HK-2 (cell line): ENCODE data around the gene FSTL5.

Experiments used
- DNase-seq: peaks from one replicate; pipeline ENCODE4 v3.0.0-alpha.2; 2018; ENCODE audit not compliant: unreplicated experiment

The FSTL5 gene

DNA sequence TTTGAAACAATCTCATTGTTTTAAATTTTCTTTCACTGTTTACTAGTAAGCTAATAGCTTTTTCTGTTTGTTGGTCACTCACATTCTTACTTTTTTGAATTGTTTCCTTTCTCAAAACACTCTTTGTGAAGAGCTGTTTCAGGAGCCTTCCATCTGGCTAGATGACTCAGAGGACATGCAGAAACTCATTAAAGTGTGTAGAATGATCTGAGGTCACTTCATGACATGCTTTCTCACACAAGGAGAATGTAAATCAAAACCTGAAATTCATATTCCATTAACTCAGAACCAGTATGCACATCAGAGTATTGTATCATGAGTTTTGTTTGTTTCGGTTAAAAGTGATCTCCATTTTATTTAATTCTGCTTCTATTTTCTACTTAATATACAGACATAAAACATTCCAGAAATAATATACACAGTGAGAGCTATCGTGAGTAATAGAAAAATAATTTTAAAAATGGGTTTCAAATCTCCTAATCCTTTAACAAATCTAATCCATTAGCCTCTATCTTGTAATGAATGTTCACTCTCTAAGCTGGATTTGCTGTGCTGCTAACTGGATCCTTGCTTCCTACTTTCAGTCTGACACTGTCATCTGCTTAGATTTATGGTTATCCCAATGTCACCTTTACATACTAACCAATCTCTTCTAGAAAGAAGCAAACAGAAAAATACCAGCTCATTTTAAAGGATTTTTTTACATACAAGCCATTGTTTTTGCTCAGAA is 449.6 kb downstream of the FSTL5 start:
- DNase-seq, result no peak

DNA sequence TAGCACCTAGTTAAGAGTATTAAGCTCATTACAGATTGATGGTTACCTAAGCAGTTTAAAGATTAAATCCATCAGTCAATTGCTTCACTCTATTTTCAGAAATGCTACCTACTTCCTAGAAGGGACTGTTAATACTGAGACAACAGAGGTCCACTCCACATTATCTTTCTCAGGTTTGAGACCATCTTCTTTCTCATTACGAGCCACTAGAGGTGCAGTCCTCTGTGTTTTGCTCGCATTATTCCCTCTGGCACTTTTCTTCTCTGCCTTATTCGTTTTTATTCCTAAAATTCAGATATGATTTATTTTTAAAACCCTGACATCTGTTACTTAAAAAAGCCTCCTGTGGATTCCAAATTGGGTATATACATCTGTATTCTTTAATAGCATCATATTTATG is 459.1 kb downstream of the FSTL5 start:
- no peak for DNase-seq

DNA sequence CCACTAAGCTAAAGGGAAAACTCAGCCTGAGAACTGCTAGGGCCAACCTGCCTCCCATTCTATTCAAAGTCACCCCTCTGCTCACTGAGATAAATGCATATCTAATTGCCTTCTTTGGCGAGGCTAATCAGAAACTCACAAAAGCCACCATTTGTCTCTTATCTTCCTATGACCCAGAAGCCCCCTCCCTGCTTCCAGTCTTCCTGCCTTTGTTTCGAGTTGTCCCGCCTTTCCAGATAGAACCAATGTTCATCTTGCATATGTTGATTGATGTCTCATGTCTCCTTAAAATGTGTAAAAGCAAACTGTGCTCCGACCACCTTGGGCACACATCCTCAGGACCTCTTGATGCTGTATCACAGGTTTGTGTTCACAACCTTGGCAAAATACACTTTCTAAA is 459.8 kb downstream of the FSTL5 start:
- no peak for DNase-seq

DNA sequence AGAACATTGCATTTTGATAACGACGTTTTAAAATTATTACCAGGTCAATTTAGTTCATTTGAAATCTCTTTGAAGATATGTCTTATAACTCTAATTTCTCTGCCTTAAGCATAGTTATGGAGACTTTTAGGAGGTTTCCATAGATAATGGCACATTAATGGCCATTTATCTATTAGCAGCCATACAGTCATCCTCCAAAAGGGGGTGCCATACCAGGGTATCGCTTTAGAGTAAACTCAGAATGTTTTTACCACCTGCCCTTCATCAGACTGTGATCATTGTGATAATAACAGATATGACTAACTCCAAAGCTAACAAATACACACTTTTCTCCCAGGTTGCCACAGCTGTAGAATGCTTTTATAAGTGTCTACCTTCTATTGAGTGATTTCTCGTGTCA is 461.5 kb downstream of the FSTL5 start:
- no peak for DNase-seq

DNA sequence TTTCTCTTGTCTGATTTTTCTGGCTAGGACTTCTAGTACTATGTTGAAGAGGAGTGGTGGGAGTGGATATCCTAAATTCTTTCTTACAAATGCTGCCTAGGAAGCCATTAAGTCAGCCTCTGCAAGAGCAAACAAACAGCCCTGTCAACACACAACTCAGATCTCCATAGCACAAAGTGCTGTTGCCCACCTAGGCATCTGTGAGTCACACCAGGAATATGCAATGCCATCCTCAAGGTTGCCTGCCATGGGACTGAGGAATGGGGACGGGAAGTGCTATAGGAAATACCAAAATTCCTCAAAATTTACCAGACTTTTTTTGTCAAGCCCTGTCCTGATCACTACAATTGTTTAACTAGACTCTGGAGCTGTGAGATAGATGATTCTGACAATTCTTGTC is 466.9 kb downstream of the FSTL5 start:
- no peak for DNase-seq

DNA sequence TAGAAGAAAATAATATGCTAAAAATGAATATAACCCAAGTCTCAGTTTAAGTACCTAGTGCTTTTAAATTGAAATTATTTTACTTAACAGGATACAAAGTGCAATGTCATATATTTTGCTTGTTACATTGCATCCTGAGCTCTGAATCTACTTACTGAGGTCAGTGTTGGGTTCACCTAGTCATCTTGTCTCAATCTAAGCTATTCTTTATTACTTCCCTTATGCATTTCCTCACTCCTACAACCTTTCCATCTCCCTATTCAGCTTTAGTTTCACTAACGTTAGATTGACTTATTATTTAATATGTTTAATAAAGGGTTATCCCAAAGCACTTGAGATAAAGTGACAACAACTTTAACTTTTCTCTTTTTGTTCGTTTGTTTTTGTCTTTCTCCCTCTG is 483.7 kb downstream of the FSTL5 start:
- no peak for DNase-seq

DNA sequence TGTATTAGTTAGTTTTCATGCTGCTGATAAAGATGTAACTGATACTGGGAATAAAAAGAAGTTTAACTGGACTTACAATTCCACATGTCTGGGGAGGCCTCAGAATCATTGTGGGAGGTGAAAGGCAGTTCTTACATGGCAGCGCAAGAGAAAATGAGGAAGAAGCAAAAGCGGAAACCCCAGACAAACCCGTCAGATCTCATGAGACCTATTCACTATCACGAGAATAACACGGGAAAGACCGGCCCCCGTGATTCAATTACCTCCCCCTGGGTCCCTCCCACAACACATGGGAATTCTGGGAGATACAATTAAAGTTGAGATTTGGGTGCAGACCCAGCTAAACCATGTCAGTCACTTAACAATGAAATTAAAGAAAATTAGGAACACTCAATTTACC is 499.1 kb downstream of the FSTL5 start:
- DNase-seq, result no peak

DNA sequence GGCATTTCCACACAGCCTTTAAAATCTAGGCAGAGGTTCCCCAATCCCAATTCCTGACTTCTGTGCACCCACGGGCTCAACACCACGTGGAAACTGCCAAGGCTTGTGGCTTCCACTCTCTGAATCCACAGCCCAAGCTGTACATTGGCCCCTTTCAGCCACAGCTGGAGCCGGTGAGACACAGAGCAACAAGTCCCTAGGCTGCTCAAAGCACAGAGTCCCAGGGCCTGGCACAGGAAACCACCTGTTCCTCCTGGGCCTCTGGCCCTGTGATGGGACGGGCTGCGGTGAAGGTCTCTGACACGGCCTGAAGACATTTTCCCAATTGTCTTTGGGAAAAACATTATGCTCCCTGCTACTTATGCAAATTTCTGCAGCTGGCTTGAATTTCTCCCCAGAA is 500.0 kb downstream of the FSTL5 start:
- no peak for DNase-seq

DNA sequence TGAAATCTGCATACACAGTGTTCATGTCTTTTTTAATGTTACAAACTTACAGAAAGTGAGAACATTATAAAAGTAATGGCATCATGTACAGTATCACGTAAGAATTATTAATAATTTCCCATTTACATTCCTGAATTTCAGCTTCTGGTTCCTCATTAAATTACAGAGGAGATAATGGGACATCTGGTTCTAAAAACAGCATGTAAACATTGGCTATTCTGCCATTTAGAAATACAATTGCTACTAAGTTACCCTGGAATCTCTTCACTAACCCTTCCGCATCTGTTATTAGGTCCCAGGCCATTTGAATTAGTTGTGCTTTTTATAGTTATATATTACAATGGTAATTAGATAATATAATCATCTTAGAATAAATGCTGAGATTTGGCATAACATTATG is 505.1 kb downstream of the FSTL5 start:
- no peak for DNase-seq

DNA sequence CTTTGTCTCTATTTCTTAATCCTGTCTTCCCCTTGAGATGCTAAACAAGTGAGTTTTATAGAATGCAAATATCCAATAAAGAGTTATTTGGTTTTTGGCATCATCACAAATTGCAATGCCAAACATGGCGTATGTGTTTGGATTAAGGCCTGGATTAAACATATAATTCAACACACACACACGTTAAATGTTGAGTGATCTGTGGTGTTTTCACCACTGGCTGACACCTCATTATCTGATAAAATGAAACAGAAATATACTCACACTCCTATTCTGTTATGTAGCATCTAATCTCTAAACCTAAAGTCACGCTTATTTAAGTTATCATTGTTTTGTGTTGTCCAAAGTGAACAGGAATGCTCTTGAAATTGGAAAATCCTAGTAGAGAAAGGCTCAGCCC is 506.2 kb downstream of the FSTL5 start:
- no peak for DNase-seq

DNA sequence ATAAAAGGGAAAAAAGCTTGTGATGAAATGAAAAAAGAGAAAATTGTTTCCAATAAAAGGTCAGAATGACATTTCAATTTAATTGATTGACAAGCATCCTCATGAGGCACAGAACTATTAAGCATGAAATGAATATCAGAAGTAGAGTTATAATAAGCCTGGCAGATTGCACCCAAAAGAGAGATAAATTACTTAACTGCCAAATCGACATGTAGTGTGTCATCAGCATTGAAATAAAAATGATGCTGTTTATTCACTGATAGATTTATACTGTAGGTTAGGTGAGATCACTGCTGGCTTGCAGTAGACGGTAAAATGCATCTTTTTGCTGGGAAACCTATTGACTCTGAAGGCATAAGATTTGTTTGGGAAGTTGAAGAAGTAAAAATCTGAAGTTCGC is 507.2 kb downstream of the FSTL5 start:
- DNase-seq, result no peak

DNA sequence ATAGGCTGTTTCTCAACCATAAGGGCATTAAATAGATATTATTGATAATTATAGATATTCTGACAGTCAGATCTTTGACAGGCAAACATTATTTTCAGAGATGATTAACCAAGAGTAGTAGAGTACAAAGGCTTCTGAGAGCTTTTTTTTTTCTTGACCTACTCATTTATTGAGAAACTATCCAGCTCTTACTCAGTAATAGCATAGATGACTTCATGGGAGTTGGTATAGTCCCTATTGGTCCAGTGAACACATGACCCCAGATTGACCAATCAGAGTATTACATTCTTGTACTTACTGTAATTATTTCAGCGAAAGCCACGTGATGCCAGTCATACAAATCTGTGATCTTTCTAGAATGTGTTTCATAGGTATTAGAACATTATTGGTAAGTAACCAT is 508.7 kb downstream of the FSTL5 start:
- DNase-seq, result no peak

DNA sequence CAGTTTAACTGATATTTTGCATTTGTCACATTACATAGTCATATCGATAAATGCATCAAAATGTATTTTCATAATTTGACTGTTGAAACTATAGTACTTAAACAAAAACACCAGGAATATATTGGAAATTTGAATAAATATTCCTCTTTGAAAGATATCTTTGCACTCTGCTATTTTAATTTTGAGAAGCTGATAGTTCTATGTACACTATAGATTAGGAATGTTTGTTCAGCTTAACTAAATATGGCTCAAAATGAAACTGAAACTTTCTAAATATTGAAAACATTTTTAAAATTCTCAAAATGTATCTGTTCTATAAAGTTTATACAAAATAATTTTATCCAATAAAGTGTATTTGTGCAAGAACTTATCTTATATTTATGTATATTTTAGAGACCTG is 510.1 kb downstream of the FSTL5 start:
- no peak for DNase-seq

DNA sequence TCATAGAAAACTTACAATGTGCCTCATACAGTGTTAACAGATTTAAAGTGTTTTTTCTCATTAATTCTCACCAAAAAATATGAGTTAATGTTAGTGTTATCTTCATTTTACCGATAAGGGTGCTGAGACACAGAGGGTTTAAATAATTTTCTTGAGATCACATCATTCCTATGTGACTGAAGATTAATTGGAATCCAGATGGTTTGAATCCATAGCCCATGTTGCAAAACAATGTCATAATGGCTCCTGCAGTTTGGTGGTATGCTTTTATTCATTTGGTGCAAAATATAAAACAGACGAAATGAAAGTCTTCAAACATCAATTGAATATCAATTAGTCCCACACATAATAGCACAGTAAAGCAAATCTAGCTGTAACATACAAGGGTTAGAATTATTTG is 512.2 kb downstream of the FSTL5 start:
- no peak for DNase-seq

DNA sequence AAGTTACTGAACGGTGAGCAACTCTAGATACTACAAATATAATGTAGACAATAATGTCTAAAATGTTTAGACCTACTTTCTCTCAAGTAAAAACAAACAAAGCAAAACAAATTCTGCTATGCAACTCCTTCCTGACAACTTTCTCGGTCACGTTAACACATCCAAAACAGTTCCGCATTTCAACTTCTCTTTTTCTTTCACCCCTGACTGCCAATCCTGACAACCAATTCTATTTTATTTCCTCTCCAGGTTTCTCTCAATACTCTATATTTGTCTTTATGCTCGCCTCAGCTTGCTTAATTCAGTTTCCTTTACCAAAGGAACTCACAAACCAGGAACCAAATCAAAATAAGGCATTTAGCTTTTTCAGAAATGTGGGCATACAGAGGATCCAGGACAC is 513.0 kb downstream of the FSTL5 start:
- DNase-seq, result no peak

DNA sequence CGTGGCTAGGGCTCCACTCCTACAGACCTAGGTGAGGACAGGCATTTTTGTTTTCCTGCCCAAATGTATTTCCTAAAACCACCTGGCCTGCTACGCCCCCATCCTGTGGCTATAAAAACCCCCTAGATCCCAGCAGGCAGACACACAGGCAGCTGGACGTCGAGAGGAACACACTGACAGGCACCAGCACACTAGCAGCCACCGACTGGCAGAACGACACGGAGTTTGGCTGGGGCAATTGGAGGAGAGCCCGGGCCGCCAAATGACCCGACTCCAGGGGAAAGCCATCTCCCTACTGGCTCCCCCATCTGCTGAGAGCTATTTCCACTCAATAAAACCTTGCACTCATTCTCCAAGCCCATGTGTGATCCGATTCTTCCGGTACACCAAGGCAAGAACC is 516.0 kb downstream of the FSTL5 start:
- no peak for DNase-seq

DNA sequence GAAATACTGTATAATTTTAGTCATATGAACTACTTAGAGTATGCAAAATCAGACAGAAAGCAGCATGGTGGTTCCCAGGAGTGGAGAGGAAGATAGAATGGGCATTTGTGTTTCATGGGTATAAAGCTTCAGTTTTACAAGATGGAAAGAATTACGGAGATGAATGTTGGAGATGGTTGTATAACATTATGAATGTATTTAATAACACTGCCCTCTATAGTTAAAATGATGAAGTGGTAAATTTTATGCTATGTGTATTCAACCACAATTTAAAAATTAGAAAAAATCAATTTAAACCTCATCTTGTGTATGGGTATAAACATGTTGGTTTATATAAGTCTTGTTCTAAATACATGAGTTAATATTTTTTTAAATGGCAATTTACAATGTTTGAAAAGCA is 521.1 kb downstream of the FSTL5 start:
- DNase-seq, result no peak

DNA sequence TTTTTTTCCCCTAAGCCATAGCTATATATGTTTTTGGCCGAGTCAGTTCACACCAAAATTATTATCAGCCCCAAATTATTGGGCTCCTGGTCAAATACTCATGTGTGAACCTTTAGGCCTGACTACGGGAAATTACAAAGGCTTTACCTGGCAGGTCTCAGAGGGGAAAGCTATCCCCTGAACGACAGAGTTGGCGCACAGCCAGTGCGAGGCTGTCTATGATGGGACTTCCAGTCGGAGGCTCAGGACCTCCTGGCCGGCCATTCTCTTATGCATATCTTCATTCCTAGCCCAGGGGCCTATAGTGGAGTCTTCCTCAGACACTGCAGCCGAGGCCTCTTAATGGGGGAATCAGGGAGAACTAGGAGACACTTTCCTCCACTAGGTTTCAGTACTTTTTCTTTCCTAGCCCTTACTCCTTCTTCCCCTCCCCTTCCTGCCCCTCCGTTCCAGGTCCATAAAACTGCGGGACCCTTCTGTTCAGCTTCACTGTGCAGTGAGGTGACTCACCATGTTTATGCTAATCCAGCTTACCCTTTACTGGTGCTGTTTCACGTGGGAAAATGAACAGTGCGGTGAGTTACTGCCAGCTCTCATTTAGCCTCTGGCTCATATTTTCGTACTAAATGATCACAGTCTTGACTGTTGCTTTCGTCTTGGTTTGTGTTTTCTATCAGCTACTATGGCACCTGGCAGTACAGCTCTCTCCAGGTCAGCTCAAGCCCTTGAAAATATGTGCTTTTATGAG is 533.9 kb downstream of the FSTL5 start:
- no peak for DNase-seq

DNA sequence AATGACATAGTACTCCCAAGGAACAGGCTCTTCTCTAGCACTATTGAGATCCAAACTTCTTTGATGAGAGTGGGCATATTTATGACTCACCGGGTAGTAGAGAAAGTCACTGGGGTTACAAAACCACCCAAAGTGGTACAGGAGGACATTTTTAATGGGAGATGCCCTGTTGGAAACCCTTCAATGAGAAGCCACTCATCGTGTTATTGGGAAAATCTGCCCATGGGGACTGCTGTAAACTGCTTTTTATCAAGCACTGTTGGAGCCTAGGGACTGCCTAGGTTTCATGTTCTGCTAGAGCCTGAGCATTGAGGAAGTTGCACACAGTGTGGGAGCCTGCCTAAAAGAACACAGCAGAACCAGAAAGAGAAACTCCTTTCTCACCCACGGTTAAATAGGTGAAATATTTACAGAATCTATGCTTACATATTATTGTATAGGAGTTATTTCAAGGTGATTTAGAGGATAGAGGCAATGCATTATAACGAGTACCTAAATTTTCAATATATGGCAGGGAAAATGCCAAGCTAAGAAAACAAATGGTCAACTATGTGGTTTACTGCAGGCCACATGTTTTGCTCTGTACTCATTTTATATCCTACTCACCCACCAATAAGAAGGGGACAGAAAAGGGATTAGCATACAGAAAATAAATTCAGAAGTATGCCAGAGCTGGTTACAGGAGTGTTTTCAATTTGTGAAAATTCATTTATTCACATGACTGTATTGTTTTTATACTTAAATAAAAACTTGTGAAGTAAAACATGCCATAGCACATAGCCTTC is 559.1 kb downstream of the FSTL5 start:
- no peak for DNase-seq

DNA sequence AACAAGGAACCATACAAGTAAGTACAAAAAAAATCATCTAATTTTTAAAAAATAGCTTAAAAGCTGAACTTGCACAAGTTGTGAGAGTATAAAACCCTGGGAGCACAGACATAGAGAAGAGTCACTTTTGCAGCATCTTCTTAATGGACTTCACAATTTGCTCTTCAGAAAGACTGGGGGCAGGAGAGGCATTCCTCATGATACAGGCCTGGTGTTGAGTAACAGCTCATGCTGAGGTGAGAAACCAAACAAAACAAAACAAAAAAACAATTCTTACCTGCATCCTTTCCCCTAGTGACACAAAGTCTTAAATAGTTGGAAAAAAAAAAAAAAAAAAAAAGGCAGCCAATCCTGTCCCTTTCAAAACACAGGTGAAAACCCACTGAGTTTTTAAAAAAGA is 562.8 kb downstream of the FSTL5 start:
- no peak for DNase-seq

DNA sequence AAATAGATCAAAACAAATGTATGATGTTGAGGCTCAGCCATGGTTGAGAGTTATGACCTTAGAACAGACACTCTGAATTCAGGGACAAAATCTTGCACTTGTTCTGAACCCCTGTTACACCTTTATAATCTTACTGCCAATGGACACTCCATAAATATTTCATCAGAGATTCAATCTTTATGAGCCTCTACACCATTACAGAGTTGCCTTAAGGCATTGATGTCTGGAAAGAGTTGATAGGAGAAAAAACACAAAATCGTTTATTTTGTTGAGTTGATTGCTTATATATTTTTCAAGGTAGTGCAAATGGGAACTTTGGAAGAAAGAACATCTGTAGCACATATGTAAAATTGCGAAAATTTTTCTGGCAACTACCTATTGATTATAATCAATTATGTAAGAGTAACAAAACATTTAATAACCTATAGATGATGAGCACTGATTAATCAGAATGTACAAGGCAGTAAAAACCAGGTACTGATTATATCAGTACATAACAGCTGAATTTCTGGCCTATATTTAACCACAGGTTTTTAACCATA is 568.5 kb downstream of the FSTL5 start:
- no peak for DNase-seq

DNA sequence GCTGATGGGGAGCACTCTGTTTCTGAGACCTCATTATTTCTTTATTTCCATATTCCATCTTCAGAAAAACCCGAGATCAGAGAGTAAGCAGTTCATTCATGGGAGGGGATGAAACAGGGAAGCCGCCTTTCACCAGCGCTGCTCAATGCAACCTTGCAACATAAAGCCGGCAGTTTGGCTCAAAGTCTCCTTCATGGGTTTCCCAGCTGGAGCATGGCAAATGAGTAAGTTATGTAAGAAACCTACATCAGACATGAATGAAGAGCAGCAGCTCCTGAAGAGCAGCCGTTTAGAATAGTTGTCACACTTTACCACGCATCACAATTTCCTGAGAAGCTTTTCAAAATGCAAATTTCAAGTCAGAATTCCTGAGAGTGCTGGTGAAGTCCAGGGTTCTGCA is 578.8 kb downstream of the FSTL5 start:
- DNase-seq, result no peak

DNA sequence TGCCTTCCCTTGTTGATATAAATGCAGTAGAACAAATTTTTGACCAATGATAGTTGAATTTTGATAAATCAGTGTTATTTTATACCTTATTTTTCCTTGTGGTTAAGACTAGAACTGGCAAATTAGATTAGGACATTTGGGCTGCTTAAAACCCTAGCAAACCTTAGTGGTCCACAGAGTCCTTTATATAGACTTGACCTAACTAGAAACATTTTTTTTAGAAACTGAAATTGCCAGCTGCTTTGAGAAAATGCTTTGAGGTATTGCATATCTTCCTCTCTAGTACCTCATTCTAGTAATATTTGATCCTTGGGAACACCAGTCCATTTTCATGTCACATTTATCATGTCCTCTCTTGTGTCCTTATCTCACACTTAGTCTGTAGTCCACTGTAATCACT is 580.3 kb downstream of the FSTL5 start:
- no peak for DNase-seq
